Ishikawa (cell line): ENCODE data around the gene PJA2.

Source experiments
- CEBPB ChIP-seq: IDR thresholded peaks from 2 replicates; pipeline ENCODE4 v1.6.1; 2012
- CREB1 ChIP-seq: IDR thresholded peaks from 2 replicates; pipeline ENCODE4 v1.6.1; 2012; ENCODE audit warnings: low read depth
- EGR1 ChIP-seq: IDR thresholded peaks from 2 replicates; pipeline ENCODE4 v1.6.1; 2012
- EP300 ChIP-seq: IDR thresholded peaks from 2 replicates; pipeline ENCODE4 v1.6.1; 2012; ENCODE audit warnings: borderline replicate concordance
- FOXM1 ChIP-seq: IDR thresholded peaks from 2 replicates; pipeline ENCODE4 v1.6.1; 2012; ENCODE audit warnings: low read depth, borderline replicate concordance
- MAX ChIP-seq: IDR thresholded peaks from 2 replicates; pipeline ENCODE4 v1.6.1; 2012
- NFIC ChIP-seq: IDR thresholded peaks from 2 replicates; pipeline ENCODE4 v1.6.1; 2012
- RAD21 ChIP-seq: IDR thresholded peaks from 2 replicates; pipeline ENCODE4 v1.6.1; 2012; ENCODE audit warnings: low read depth
- REST ChIP-seq: IDR thresholded peaks from 2 replicates; pipeline ENCODE4 v1.6.1; 2012; ENCODE audit warnings: low read depth, mild to moderate bottlenecking
- TAF1 ChIP-seq: IDR thresholded peaks from 2 replicates; pipeline ENCODE4 v1.6.1; 2012; ENCODE audit warnings: low read depth, mild to moderate bottlenecking
- TCF12 ChIP-seq: IDR thresholded peaks from 2 replicates; pipeline ENCODE4 v1.6.1; 2012; ENCODE audit warnings: low read depth
- TEAD4 ChIP-seq: IDR thresholded peaks from 2 replicates; pipeline ENCODE4 v1.6.1; 2012
- USF1 ChIP-seq: IDR thresholded peaks from 2 replicates; pipeline ENCODE4 v1.6.1; 2012
- YY1 ChIP-seq: IDR thresholded peaks from 2 replicates; pipeline ENCODE4 v1.6.1; 2012; ENCODE audit warnings: low read depth
- ZBTB7A ChIP-seq: IDR thresholded peaks from 2 replicates; pipeline ENCODE4 v1.6.1; 2012; ENCODE audit warnings: low read depth

PJA2 gene

GRCh38 chr5:109394806-109395205 lies 15.0 kb downstream of the PJA2 start:
- TF ChIP-seq TCF12 (no peak), ZBTB7A (no peak), REST (no peak), EP300 (no peak), NFIC (no peak), CREB1 (no peak), EGR1 (no peak), RAD21 (no peak), TAF1 (no peak)

GRCh38 chr5:109390188-109390587 lies 19.6 kb downstream of the PJA2 start:
- no peak for TF ChIP-seq TAF1
- no peak for TF ChIP-seq CEBPB
- no peak for TF ChIP-seq YY1
- no peak for TF ChIP-seq MAX
- TF ChIP-seq EGR1: no peak
- TF ChIP-seq CREB1: no peak
- no peak for TF ChIP-seq RAD21
- no peak for TF ChIP-seq FOXM1
- no peak for TF ChIP-seq NFIC
- TF ChIP-seq TEAD4: no peak
- no peak for TF ChIP-seq TCF12

GRCh38 chr5:109388407-109388806 lies 21.4 kb downstream of the PJA2 start:
- no peak for TF ChIP-seq USF1
- TF ChIP-seq TCF12: no peak
- no peak for TF ChIP-seq ZBTB7A
- TF ChIP-seq TEAD4: no peak
- no peak for TF ChIP-seq EGR1
- TF ChIP-seq FOXM1: no peak
- TF ChIP-seq EP300: no peak
- no peak for TF ChIP-seq CREB1
- no peak for TF ChIP-seq YY1
- TF ChIP-seq MAX: no peak
- no peak for TF ChIP-seq REST
- TF ChIP-seq RAD21: no peak
- TF ChIP-seq TAF1: no peak
- no peak for TF ChIP-seq NFIC
- no peak for TF ChIP-seq CEBPB

GRCh38 chr5:109387408-109387974 lies 22.3 kb downstream of the PJA2 start:
- TF ChIP-seq USF1: no peak
- no peak for TF ChIP-seq EGR1
- TF ChIP-seq RAD21: no peak
- TF ChIP-seq ZBTB7A: no peak
- no peak for TF ChIP-seq EP300
- no peak for TF ChIP-seq TCF12
- no peak for TF ChIP-seq CREB1
- TF ChIP-seq FOXM1: no peak
- TF ChIP-seq REST: no peak
- no peak for TF ChIP-seq TAF1
- no peak for TF ChIP-seq CEBPB
- TF ChIP-seq NFIC: no peak
- TF ChIP-seq TEAD4: no peak
- no peak for TF ChIP-seq YY1
- no peak for TF ChIP-seq MAX
